ENCODE results near the gene HK1. TPM values are rescaled to one million over a fixed set of nuclear protein-coding genes. Genes with fewer than 3 reads are reported as not detected.

Gene HK1
- total and polyA plus RNA-seq, 2 of the 4 experiments (the other 2 are of a cell fraction), result 53.7 to 90.5 TPM

DNA sequence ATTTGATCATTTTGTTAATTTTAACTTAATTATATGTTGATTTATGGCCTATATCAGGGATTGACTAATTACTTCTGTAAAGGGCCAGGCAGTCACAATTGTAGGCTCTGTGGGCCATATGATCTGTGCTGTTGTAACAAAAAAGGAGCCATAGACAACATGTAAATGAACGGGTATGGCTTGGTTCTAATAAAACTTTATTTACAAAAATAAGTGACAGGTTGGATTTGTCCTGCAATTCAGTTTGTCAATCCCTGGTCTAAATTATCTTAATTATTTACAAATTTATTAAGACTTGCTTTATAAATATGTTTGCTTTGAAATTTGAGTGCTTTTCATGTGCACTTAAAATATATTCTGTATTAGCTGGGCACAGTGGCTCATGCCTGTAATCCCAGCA, 2.9 kb upstream of the HK1 start:
- H2AK5ac ChIP-seq (ENCODE audit: low read depth, low read length), result no peak overlapping the region
- no TSS peak for BruUV-seq (replicated peaks)
- H4K91ac ChIP-seq (ENCODE audit: insufficient read depth, low read depth, low read length), result no peak overlapping the region
- H3K9me3 ChIP-seq (ENCODE audit: control insufficient read depth, insufficient read depth, low read length), result peaks cover 2% of the 10 kb centered on the region; the same call in 1 of the 2 replicates
- no peak overlapping the region for H3K4me2 ChIP-seq (ENCODE audit: low read depth, low read length)
- H3K9me1 ChIP-seq (ENCODE audit: insufficient read depth, low read length), result no peaks in the 10 kb centered on the region
- intact Hi-C loops (cut with micrococcal nuclease), result no loop called here
- H2AFZ ChIP-seq (replicated peaks; ENCODE audit: low read length, poor library complexity), result no peak overlapping the region
- in situ Hi-C loops (cut with MboI; ENCODE audit: low sequenced_read_pairs), result no loop called here
- H2BK20ac ChIP-seq (ENCODE audit: low read depth, low read length), result no peak overlapping the region
- H2BK15ac ChIP-seq (ENCODE audit: low read depth, low read length), result no peak overlapping the region
- H2BK5ac ChIP-seq (ENCODE audit: low read depth, low read length, poor library complexity, severe bottlenecking), result no peak overlapping the region
- H3K14ac ChIP-seq (replicated peaks; ENCODE audit: low read depth, low read length), result no peak overlapping the region
- ATAC-seq (ENCODE audit: low read depth) (no peak), DNase-seq (no peak)
- CTCF ChIA-PET, result no interaction called here
- H2AK9ac ChIP-seq (replicated peaks; ENCODE audit: low read depth, low read length, poor library complexity), result no peak overlapping the region
- POLR2A ChIA-PET (ENCODE audit: unreplicated experiment), result no interaction called here
- no peak overlapping the region for H2BK120ac ChIP-seq (ENCODE audit: low read depth, low read length)
- no CpG with 5 or more reads among the region's 1 CpG for WGBS, 2 experiments (ENCODE audit: extremely low coverage in 2 of 2, insufficient read length in 1 of 2)
- no peak overlapping the region for H3K56ac ChIP-seq (ENCODE audit: extremely low read depth, insufficient read depth, low read length)
- no peak overlapping the region for H3K23ac ChIP-seq (ENCODE audit: low read depth, low read length)
- no peaks in the 10 kb centered on the region for H3K4me1 ChIP-seq (ENCODE audit: control insufficient read depth, insufficient read depth, low read length)
- no peak overlapping the region for H3K27ac ChIP-seq (ENCODE audit: insufficient read depth, low read length)
- no peak overlapping the region for H3K18ac ChIP-seq (ENCODE audit: low read depth, low read length)
- H4K20me1 ChIP-seq (ENCODE audit: insufficient read depth, low read length), result no peaks in the 10 kb centered on the region
- H4K5ac ChIP-seq (ENCODE audit: low read depth, low read length), result no peak overlapping the region
- no peak overlapping the region for H4K8ac ChIP-seq (ENCODE audit: low read depth in 2 of 2, low read length in 2 of 2)
- H3K9ac ChIP-seq (ENCODE audit: low read depth, low read length), result no peak overlapping the region
- dilution Hi-C loops (cut with HindIII; ENCODE audit: low sequenced_read_pairs, unreplicated experiment), result no loop called here
- no peaks in the 10 kb centered on the region for H3K79me1 ChIP-seq (ENCODE audit: low read depth in 1 of 2, low read length in 2 of 2)
- TF ChIP-seq SMC3 (IDR thresholded peaks at IDR 0.05; ENCODE audit: low read depth, low read length), result no peak
- TF ChIP-seq CEBPB (IDR thresholded peaks at IDR 0.05; ENCODE audit: low read depth, low read length), result no peak
- TF ChIP-seq, protein P1, sequence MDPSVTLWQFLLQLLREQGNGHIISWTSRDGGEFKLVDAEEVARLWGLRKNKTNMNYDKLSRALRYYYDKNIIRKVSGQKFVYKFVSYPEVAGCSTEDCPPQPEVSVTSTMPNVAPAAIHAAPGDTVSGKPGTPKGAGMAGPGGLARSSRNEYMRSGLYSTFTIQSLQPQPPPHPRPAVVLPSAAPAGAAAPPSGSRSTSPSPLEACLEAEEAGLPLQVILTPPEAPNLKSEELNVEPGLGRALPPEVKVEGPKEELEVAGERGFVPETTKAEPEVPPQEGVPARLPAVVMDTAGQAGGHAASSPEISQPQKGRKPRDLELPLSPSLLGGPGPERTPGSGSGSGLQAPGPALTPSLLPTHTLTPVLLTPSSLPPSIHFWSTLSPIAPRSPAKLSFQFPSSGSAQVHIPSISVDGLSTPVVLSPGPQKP (IDR thresholded peaks at IDR 0.05; ENCODE audit: borderline replicate concordance, low read depth, low read length), result no peak
- no peak for TF ChIP-seq RAD21 (IDR thresholded peaks at IDR 0.05; ENCODE audit: low read length)
- no peak for TF ChIP-seq RCOR1 (IDR thresholded peaks at IDR 0.05; ENCODE audit: insufficient replicate concordance, low read length)
- TF ChIP-seq, protein P2, sequence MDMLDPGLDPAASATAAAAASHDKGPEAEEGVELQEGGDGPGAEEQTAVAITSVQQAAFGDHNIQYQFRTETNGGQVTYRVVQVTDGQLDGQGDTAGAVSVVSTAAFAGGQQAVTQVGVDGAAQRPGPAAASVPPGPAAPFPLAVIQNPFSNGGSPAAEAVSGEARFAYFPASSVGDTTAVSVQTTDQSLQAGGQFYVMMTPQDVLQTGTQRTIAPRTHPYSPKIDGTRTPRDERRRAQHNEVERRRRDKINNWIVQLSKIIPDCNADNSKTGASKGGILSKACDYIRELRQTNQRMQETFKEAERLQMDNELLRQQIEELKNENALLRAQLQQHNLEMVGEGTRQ (IDR thresholded peaks at IDR 0.05; ENCODE audit: low read depth, low read length), result no peak
- no peak for TF ChIP-seq POLR2A (IDR thresholded peaks at IDR 0.05; ENCODE audit: low read depth, low read length)
- TF ChIP-seq NFE2L2 (IDR thresholded peaks at IDR 0.05; ENCODE audit: low read depth, low read length), result no peak
- no peak for TF ChIP-seq RFX5 (IDR thresholded peaks at IDR 0.05; ENCODE audit: low read depth, low read length)
- TF ChIP-seq, protein P3, sequence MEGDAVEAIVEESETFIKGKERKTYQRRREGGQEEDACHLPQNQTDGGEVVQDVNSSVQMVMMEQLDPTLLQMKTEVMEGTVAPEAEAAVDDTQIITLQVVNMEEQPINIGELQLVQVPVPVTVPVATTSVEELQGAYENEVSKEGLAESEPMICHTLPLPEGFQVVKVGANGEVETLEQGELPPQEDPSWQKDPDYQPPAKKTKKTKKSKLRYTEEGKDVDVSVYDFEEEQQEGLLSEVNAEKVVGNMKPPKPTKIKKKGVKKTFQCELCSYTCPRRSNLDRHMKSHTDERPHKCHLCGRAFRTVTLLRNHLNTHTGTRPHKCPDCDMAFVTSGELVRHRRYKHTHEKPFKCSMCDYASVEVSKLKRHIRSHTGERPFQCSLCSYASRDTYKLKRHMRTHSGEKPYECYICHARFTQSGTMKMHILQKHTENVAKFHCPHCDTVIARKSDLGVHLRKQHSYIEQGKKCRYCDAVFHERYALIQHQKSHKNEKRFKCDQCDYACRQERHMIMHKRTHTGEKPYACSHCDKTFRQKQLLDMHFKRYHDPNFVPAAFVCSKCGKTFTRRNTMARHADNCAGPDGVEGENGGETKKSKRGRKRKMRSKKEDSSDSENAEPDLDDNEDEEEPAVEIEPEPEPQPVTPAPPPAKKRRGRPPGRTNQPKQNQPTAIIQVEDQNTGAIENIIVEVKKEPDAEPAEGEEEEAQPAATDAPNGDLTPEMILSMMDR (conservative IDR thresholded peaks at IDR 0.05; ENCODE audit: low read depth, low read length), result no peak
- TF ChIP-seq CHD1 (IDR thresholded peaks at IDR 0.05; ENCODE audit: low read depth, low read length), result no peak
- TF ChIP-seq MXI1 (IDR thresholded peaks at IDR 0.05; ENCODE audit: borderline replicate concordance, low read depth, low read length), result no peak
- TF ChIP-seq MAZ (IDR thresholded peaks at IDR 0.05; ENCODE audit: borderline replicate concordance, low read depth, low read length), result no peak
- TF ChIP-seq FOS (IDR thresholded peaks at IDR 0.05; ENCODE audit: low read depth, low read length), result no peak
- no peak for TF ChIP-seq BHLHE40 (IDR thresholded peaks at IDR 0.05; ENCODE audit: low read depth, low read length)
- no peak for TF ChIP-seq MAFK (IDR thresholded peaks at IDR 0.05; ENCODE audit: low read depth, low read length)
- H3K27me3 ChIP-seq (ENCODE audit: control insufficient read depth, insufficient read depth, low read length), result peaks cover 10% of the 10 kb centered on the region
- H3K4me3 ChIP-seq (ENCODE audit: insufficient read depth, low read depth, low read length), result no peak overlapping the region
- H3K4ac ChIP-seq (ENCODE audit: low read depth, low read length), result no peak overlapping the region
- H3K36me3 ChIP-seq (ENCODE audit: control insufficient read depth, insufficient read depth, low read length), result no peaks in the 10 kb centered on the region
